ENCODE measurements around the gene MYO5A. TPM values are rescaled to one million over a fixed set of nuclear protein-coding genes. Genes with fewer than 3 reads are reported as not detected.

The MYO5A gene
- total RNA-seq, 1 experiment from 2014 or later, result 21.8 TPM

DNA sequence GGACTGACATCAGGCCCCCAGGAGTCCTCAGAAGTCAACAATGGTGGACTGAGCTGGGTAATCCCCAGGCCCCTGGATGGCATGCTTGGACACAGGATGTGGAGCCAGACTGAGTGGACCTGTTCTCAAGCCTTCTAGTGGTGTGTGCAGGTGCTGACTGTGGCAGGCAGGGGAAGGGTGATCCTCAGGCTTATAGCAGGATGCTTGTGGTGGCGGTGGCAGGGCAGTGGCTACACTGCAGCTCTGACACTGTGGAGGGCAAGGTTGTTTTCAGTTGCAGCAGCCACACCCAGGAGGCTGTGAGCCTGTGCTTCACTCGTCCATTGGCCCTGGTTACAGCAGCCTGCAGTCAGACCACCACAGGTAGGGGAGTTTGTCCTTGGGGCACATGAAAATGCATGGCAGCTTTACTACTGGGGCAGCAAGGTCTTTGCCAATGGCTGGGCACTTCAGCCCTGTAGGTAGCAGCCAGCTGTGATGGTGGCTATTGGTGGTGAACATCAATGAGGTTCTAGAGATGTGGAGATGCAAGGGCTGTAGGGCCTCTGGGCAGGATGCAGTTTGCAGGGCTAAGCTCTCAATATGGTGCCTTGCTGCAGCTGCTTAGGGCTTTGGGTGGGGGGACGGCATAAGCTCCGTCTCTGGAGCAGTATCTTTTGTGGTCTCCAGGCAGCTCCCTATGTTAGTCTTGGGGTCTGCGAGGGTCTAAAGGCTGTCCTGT lies 17.5 kb upstream of the MYO5A start:
- no peak overlapping the region for H4K5ac ChIP-seq (ENCODE audit: insufficient read length, low read depth, low read length)

More for the DNA sequence above, 17.5 kb upstream of the MYO5A start:
- H3K18ac ChIP-seq (ENCODE audit: insufficient read length, low read depth, low read length), result no peak overlapping the region
- H2BK120ac ChIP-seq (ENCODE audit: low read depth, low read length, poor library complexity, severe bottlenecking), result no peak overlapping the region
- no peak overlapping the region for H3T11ph ChIP-seq (ENCODE audit: low read length)
- H4K8ac ChIP-seq (replicated peaks; ENCODE audit: insufficient read length, low read depth, low read length), result no peak overlapping the region
- no peak overlapping the region for H3K4me2 ChIP-seq (ENCODE audit: insufficient read depth, insufficient read length, low read length)
- peak; percentile 38 for DNase-seq
- no peak overlapping the region for H2BK12ac ChIP-seq (ENCODE audit: insufficient read length, low read depth, low read length)
- no peaks in the 10 kb centered on the region for H3K79me1 ChIP-seq (ENCODE audit: insufficient read depth, low read depth, low read length, poor library complexity, severe bottlenecking)
- no peak overlapping the region for H2AK5ac ChIP-seq (ENCODE audit: insufficient read length, low read length)
- no peak overlapping the region for H3K27ac ChIP-seq (ENCODE audit: insufficient read length, low read depth, low read length)
- no peaks in the 10 kb centered on the region for H3K9me3 ChIP-seq (ENCODE audit: control insufficient read depth, low read depth, low read length)
- peaks cover 2 to 12% of the 10 kb centered on the region in 2 experiments; a peak in 2 of 5 replicates for H3K9me3 Mint-ChIP-seq
- no peak overlapping the region for H3K9ac ChIP-seq (ENCODE audit: extremely low read depth, insufficient read length, low read length)
- no peaks in the 10 kb centered on the region for H3K79me2 ChIP-seq (ENCODE audit: insufficient read depth, low read length)
- no peaks in the 10 kb centered on the region for H4K20me1 ChIP-seq (ENCODE audit: control insufficient read depth, insufficient read depth, insufficient read length)
- no peaks in the 10 kb centered on the region for H3K23me2 ChIP-seq (ENCODE audit: insufficient read length, low read depth, low read length, poor library complexity, severe bottlenecking)
- no peak overlapping the region for H3K4me3 Mint-ChIP-seq
- no peak overlapping the region for H3K14ac ChIP-seq (ENCODE audit: insufficient read depth, low read length)
- peaks cover 35 to 61% (median 56%) of the 10 kb centered on the region in 3 experiments for H3K36me3 Mint-ChIP-seq (ENCODE audit: insufficient read depth in 1 of 3, low read depth in 3 of 3)
- H4K91ac ChIP-seq (ENCODE audit: insufficient read length, low read depth, low read length), result no peak overlapping the region
- H2BK5ac ChIP-seq (ENCODE audit: insufficient read length, low read length), result no peak overlapping the region
- peak overlapping the region in 2 of 3 experiments; percentile 30 to 82; a peak in 4 of 7 replicates for H3K27ac Mint-ChIP-seq
- TF ChIP-seq, protein P1, sequence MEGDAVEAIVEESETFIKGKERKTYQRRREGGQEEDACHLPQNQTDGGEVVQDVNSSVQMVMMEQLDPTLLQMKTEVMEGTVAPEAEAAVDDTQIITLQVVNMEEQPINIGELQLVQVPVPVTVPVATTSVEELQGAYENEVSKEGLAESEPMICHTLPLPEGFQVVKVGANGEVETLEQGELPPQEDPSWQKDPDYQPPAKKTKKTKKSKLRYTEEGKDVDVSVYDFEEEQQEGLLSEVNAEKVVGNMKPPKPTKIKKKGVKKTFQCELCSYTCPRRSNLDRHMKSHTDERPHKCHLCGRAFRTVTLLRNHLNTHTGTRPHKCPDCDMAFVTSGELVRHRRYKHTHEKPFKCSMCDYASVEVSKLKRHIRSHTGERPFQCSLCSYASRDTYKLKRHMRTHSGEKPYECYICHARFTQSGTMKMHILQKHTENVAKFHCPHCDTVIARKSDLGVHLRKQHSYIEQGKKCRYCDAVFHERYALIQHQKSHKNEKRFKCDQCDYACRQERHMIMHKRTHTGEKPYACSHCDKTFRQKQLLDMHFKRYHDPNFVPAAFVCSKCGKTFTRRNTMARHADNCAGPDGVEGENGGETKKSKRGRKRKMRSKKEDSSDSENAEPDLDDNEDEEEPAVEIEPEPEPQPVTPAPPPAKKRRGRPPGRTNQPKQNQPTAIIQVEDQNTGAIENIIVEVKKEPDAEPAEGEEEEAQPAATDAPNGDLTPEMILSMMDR (conservative IDR thresholded peaks at IDR 0.05), result no peak
- no peak overlapping the region for H3K23ac ChIP-seq (ENCODE audit: insufficient read length, low read depth, low read length)
- no peaks in the 10 kb centered on the region for H3K4me1 Mint-ChIP-seq
- H2BK15ac ChIP-seq (ENCODE audit: low read depth, low read length), result no peak overlapping the region
- H3K56ac ChIP-seq (ENCODE audit: insufficient read length, low read depth, low read length), result no peak overlapping the region
- no peaks in the 10 kb centered on the region for H3K27me3 ChIP-seq (ENCODE audit: insufficient read depth, low read length)
- WGBS (ENCODE audit: extremely low coverage, insufficient read length, low lambda C conversion rate), result no CpG with 5 or more reads among the region's 5 CpGs
- no peak overlapping the region for H2AFZ ChIP-seq (ENCODE audit: low read length)
- peaks cover 3% of the 10 kb centered on the region for H3K27me3 Mint-ChIP-seq (ENCODE audit: low read depth)
- no peak overlapping the region for H3K4ac ChIP-seq (ENCODE audit: low read depth, low read length)
- no peak overlapping the region for H2BK20ac ChIP-seq (ENCODE audit: low read depth, low read length, poor library complexity, severe bottlenecking)
- no peaks in the 10 kb centered on the region for H3K4me1 ChIP-seq (ENCODE audit: insufficient read depth, low read length)
